Natural killer cell (primary cell): ENCODE data around the gene METTL18. TPM values are rescaled to one million over a fixed set of nuclear protein-coding genes. Genes with fewer than 3 reads are reported as not detected.

Experiments used
- ATAC-seq, 3 donors: fragments of 150-1000 bp in 2 of 3; fragments of 200-7000 bp in 1 of 3; cut with Tn5 transposase; 1 replicate in 1 of 3; 2 replicates in 2 of 3; pipeline ENCODE4 v1.10.0; 2021; ENCODE audit warnings: mild to moderate bottlenecking in 2 of 3, moderate library complexity in 2 of 3
- DNase-seq, 2 donors: peaks; one replicate each; pipeline versions ENCODE4 v3.0.0 to v3.0.0-alpha.2; 2013 to 2021; ENCODE audit warnings: mixed read lengths in 1 of 2
- H3K27ac ChIP-seq: one replicate; pipeline ENCODE4 v1.5.1; 2013; ENCODE audit warnings: mild to moderate bottlenecking, low read length
- H3K27me3 ChIP-seq: one replicate; pipeline ENCODE4 v1.6.1; 2013; ENCODE audit warnings: low read length; ENCODE audit not compliant: control insufficient read depth, insufficient read depth
- H3K36me3 ChIP-seq: one replicate; pipeline ENCODE4 v1.6.1; 2013; ENCODE audit warnings: low read length; ENCODE audit not compliant: control insufficient read depth, insufficient read depth
- H3K4me1 ChIP-seq: one replicate; pipeline ENCODE4 v1.6.1; 2013; ENCODE audit warnings: low read length; ENCODE audit not compliant: control insufficient read depth, insufficient read depth
- H3K4me3 ChIP-seq: one replicate; pipeline ENCODE4 v1.5.1; 2013; ENCODE audit warnings: low read length
- H3K9me3 ChIP-seq: one replicate; pipeline ENCODE4 v1.6.1; 2013; ENCODE audit warnings: low read length; ENCODE audit not compliant: control insufficient read depth, insufficient read depth
- H3K27ac Mint-ChIP-seq, 2 donors: one replicate each; pipeline ENCODE4 v1.8.0; 2022; ENCODE audit warnings: mild to moderate bottlenecking in 2 of 2, mixed read lengths in 2 of 2, moderate library complexity in 1 of 2
- H3K27me3 Mint-ChIP-seq, 2 donors: one replicate each; pipeline ENCODE4 v1.8.0; 2022; ENCODE audit warnings: low read depth in 2 of 2, mixed read lengths in 2 of 2
- H3K36me3 Mint-ChIP-seq: one replicate; pipeline ENCODE4 v1.8.0; 2022; ENCODE audit warnings: mixed read lengths
- H3K4me1 Mint-ChIP-seq, 2 donors: one replicate each; pipeline ENCODE4 v1.8.0; 2022; ENCODE audit warnings: mixed read lengths in 2 of 2
- H3K4me3 Mint-ChIP-seq: one replicate; pipeline ENCODE4 v1.8.0; 2022; ENCODE audit warnings: mild to moderate bottlenecking, moderate library complexity, mixed read lengths
- H3K9me3 Mint-ChIP-seq, 2 donors: one replicate each; pipeline ENCODE4 v1.8.0; 2022; ENCODE audit warnings: mixed read lengths in 2 of 2
- WGBS: methylation state at CpG from one replicate; pipeline ENCODE4 v1.1.7; 2013; ENCODE audit warnings: missing lambda C conversion rate; ENCODE audit not compliant: insufficient coverage; 5-methylcytosine and 5-hydroxymethylcytosine counted together
- intact Hi-C: fragments of 100-400 bp; cut with micrococcal nuclease; formaldehyde crosslinking; loops from one replicate; pipeline ENCODE4 v1.14.2; 2022
- total RNA-seq, 4 donors: library from RNA; stranded (reverse); fragments of 120-200 nt in 1 of 4; gene quantifications; one replicate each; pipeline versions ENCODE4 v1.2.3 to v1.2.4, GENCODE V29; 2013 to 2022
- TF ChIP-seq, protein P1 (sequence below): fragments of 200-600 bp; IDR thresholded peaks from one replicate; pipeline ENCODE4 v1.8.0; 2022; ENCODE audit warnings: antibody characterized with exemption

Gene METTL18
- total RNA-seq, 3 donors from 2014 or later (not counting 1 experiment from before 2014, with no cell fraction given): 4.9 to 10.0 (median 7.2) TPM

DNA sequence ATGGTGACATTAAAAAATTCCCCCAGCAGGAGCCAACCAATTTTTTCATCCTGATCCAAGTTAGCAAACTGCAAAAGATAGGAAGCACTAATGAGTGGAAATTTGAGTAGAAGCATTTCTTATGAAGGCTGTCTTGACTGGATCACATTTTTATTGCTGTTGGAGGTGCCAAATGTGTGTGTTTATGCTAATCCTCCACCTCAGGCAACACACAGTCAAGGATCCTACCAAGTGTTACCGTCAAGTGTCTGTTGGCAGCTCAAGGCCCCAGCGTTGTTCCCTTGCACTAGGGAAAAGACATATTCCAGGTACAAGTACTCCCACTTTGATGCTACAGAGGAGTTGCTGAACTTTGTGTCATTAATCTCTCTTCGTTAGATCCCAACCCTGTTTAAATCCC is 18.3 kb downstream of the METTL18 start:
- Mint-ChIP-seq H3K36me3 (no peaks in the 10 kb centered on the region), H3K27me3 (peaks cover 3 to 23% of the 10 kb centered on the region in 2 donors), H3K4me3 (no peak overlapping the region), H3K27ac (no peak overlapping the region), H3K9me3 (no peaks in the 10 kb centered on the region), H3K4me1 (no peaks in the 10 kb centered on the region)
- WGBS: 91% methylated on average over 3 of the region's 3 CpGs
- intact Hi-C loops: no loop called here
- H3K27me3 ChIP-seq: no peaks in the 10 kb centered on the region
- no peaks in the 10 kb centered on the region for H3K4me1 ChIP-seq
- DNase-seq (no peak), ATAC-seq (no peak)
- TF ChIP-seq, protein P1, sequence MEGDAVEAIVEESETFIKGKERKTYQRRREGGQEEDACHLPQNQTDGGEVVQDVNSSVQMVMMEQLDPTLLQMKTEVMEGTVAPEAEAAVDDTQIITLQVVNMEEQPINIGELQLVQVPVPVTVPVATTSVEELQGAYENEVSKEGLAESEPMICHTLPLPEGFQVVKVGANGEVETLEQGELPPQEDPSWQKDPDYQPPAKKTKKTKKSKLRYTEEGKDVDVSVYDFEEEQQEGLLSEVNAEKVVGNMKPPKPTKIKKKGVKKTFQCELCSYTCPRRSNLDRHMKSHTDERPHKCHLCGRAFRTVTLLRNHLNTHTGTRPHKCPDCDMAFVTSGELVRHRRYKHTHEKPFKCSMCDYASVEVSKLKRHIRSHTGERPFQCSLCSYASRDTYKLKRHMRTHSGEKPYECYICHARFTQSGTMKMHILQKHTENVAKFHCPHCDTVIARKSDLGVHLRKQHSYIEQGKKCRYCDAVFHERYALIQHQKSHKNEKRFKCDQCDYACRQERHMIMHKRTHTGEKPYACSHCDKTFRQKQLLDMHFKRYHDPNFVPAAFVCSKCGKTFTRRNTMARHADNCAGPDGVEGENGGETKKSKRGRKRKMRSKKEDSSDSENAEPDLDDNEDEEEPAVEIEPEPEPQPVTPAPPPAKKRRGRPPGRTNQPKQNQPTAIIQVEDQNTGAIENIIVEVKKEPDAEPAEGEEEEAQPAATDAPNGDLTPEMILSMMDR: no peak
- H3K4me3 ChIP-seq: no peak overlapping the region
- H3K27ac ChIP-seq: no peak overlapping the region
- no peaks in the 10 kb centered on the region for H3K36me3 ChIP-seq
- H3K9me3 ChIP-seq: no peaks in the 10 kb centered on the region

DNA sequence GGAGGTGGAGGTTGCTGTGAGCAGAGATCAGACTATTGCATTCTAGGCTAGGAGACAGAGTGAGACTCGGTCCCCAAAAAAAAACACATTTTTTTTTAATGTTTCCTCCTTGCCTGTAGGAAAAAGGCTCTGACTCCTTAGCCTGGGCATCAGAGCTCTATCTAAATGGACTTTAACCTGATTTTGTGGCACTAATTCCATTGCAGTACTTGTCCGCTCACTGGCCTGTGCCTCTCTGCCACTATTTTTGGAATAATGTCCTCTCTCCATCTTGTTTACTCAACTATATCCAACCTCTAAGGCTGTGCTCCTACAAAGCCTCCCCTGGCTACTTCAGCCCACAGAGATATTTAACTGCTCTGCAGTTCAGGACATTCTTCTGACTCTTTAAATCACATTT is 26.5 kb downstream of the METTL18 start:
- H3K27ac ChIP-seq: no peak overlapping the region
- Mint-ChIP-seq H3K27ac (no peak overlapping the region), H3K27me3 (peaks cover 7 to 21% of the 10 kb centered on the region in 2 donors), H3K36me3 (no peaks in the 10 kb centered on the region), H3K4me3 (no peak overlapping the region), H3K4me1 (no peaks in the 10 kb centered on the region), H3K9me3 (no peaks in the 10 kb centered on the region)
- no peak for ATAC-seq
- H3K9me3 ChIP-seq: no peaks in the 10 kb centered on the region
- intact Hi-C loops: no loop called here
- H3K4me3 ChIP-seq: no peak overlapping the region
- no peaks in the 10 kb centered on the region for H3K4me1 ChIP-seq
- 90% methylated on average over 2 of the region's 2 CpGs for WGBS
- H3K36me3 ChIP-seq: no peaks in the 10 kb centered on the region
- no peak for DNase-seq
- peaks cover 5% of the 10 kb centered on the region for H3K27me3 ChIP-seq
- TF ChIP-seq, protein P1: no peak

DNA sequence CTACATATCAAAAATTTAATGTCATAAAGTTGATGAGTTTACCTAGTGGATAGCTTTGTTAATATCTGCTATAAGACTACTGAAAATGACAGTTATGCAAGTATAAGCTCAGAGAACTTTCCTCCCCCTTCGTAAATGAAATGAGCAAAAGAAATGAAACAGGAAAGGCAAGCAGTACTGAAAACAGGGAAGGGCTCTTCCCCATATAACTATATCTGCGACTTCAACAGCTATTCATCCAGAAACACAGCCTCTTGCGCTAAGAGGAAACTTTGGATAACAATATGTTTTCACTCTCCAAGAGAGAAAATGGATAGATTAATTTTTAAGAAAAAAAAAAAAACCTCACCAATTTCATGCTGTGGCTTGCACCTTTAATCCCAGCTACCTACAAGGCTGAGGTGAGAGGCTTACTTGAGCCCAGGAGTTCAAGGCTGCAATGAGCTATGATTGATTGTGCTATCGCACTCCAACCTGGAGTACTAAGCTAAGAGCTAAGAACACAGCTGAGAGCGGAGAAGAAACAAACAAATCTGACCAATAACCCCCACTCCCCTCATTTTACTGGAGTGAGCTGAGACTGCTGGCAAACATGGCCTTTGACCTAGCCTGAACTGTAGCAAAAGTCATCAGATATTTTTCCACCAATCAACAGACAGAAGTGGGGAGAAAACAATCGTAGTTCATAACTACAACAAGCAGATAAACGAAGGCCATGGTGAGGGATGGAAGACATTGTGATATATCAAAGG is 29.0 kb downstream of the METTL18 start:
- Histone ChIP-seq H3K36me3 (no peaks in the 10 kb centered on the region), H3K4me3 (no peak overlapping the region), H3K4me1 (no peaks in the 10 kb centered on the region), H3K27ac (no peak overlapping the region), H3K27me3 (peaks cover 5% of the 10 kb centered on the region), H3K9me3 (no peaks in the 10 kb centered on the region)
- peaks cover 7 to 11% of the 10 kb centered on the region in 2 donors for H3K27me3 Mint-ChIP-seq
- no peaks in the 10 kb centered on the region for H3K9me3 Mint-ChIP-seq
- DNase-seq (no peak), ATAC-seq (no peak)
- 97% methylated on average over 3 of the region's 7 CpGs for WGBS
- TF ChIP-seq, protein P1: no peak
- H3K27ac Mint-ChIP-seq: no peak overlapping the region
- no peaks in the 10 kb centered on the region for H3K4me1 Mint-ChIP-seq
- H3K4me3 Mint-ChIP-seq: no peak overlapping the region
- intact Hi-C loops: no loop called here
- H3K36me3 Mint-ChIP-seq: no peaks in the 10 kb centered on the region

DNA sequence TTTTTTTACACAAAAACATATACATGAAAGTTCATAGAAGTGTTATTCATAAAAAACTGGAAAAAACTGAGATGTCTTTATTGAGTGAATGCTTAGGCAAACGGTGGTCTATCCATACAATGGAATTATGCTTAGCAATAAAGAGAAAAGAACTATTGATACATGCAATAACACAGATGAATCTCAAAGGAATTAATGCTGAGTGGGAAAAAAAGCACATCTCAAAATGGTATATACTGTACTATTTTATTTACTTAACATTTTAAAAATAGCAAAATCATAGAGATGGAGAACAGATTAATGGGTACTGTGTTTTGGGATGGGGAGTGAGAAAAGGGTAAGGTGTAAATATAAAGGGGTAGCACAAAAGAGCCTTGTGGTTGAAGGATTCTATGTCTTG is 29.8 kb downstream of the METTL18 start:
- Histone ChIP-seq H3K36me3 (no peaks in the 10 kb centered on the region), H3K4me3 (no peak overlapping the region), H3K4me1 (no peaks in the 10 kb centered on the region), H3K9me3 (no peaks in the 10 kb centered on the region), H3K27me3 (peaks cover 5% of the 10 kb centered on the region), H3K27ac (no peak overlapping the region)
- Mint-ChIP-seq H3K4me3 (no peak overlapping the region), H3K36me3 (no peaks in the 10 kb centered on the region), H3K4me1 (no peaks in the 10 kb centered on the region), H3K9me3 (no peaks in the 10 kb centered on the region), H3K27me3 (peaks cover 7 to 11% of the 10 kb centered on the region in 2 donors), H3K27ac (no peak overlapping the region)
- intact Hi-C loops: no loop called here
- TF ChIP-seq, protein P1: no peak
- no CpG with 5 or more reads among the region's 1 CpG for WGBS
- DNase-seq: no peak
- no peak for ATAC-seq
